GM12878 (cell line): ENCODE results near the gene NCF4. TPM values are rescaled to one million over a fixed set of nuclear protein-coding genes. Genes with fewer than 3 reads are reported as not detected.

Source experiments
- ATAC-seq: fragments of 200-7000 bp; cut with Tn5 transposase; 3 replicates; pipeline ENCODE4 v1.9.1; 2020; ENCODE audit warnings: mild to moderate bottlenecking, moderate library complexity
- BruUV-seq: library from RNA; stranded (reverse); fragments of 400-500 nt; replicated peaks from 2 replicates; lab custom pipeline; 2021; lab: Mats Ljungman, UMichigan
- CTCF ChIA-PET: fragments of 300-600 bp; sonication (Branson Sonifier 250); formaldehyde crosslinking; extraction: SDS; loops from one replicate; lab custom pipeline; 2021; ENCODE audit warnings: inconsistent platforms; lab: Yijun Ruan, JAX
- POLR2A ChIA-PET: fragments of 350-600 bp; formaldehyde crosslinking; extraction: SDS; loops from one replicate; lab custom pipeline; 2021; ENCODE audit warnings: inconsistent platforms; lab: Charles Lee
- RAD21 ChIA-PET: fragments of 300-600 bp; sonication (Branson Sonifier 250); formaldehyde crosslinking; loops from one replicate; lab custom pipeline; 2023; ENCODE audit warnings: antibody characterized with exemption; ENCODE audit not compliant: unreplicated experiment; lab: Charles Lee
- SMC1A ChIA-PET: fragments of 300-600 bp; sonication (Branson Sonifier 250); formaldehyde crosslinking; loops from one replicate; lab custom pipeline; 2023; ENCODE audit not compliant: unreplicated experiment, uncharacterized antibody; lab: Charles Lee
- DNase-seq: peaks from one replicate; pipeline ENCODE4 v3.0.0-alpha.2; 2011; ENCODE audit warnings: low read depth, low spot score
- FAIRE-seq: peaks from 3 replicates; lab custom pipeline; 2011; peaks lifted over from hg19 to GRCh38; lab: Jason Lieb, UNC
- H2AFZ ChIP-seq: 2 replicates; pipeline ENCODE4 v1.6.0; 2011; ENCODE audit warnings: low read depth, low read length, control low read depth; ENCODE audit not compliant: control insufficient read depth
- H3K27ac ChIP-seq: 2 replicates; pipeline ENCODE4 v1.5.1; 2011; ENCODE audit warnings: control low read depth; ENCODE audit not compliant: control insufficient read depth, insufficient read depth
- H3K27me3 ChIP-seq, 2 experiments: replicated peaks in 1 of 2; 2 replicates each; pipeline versions ENCODE4 v1.6.0 to v1.6.1; 2011; ENCODE audit warnings: low read length in 1 of 2; ENCODE audit not compliant: control insufficient read depth in 2 of 2, insufficient read depth in 2 of 2
- H3K36me3 ChIP-seq, 2 experiments: 2 replicates each; pipeline ENCODE4 v1.5.1; 2011; ENCODE audit warnings: low read length in 1 of 2; ENCODE audit not compliant: control insufficient read depth in 2 of 2, insufficient read depth in 2 of 2
- H3K4me1 ChIP-seq: 2 replicates; pipeline ENCODE4 v1.6.1; 2011; ENCODE audit warnings: mild to moderate bottlenecking, low read length, moderate library complexity, mixed read lengths; ENCODE audit not compliant: control insufficient read depth, insufficient read depth
- H3K4me2 ChIP-seq: 2 replicates; pipeline ENCODE4 v1.6.0; 2011; ENCODE audit warnings: control low read depth; ENCODE audit not compliant: control insufficient read depth, insufficient read depth
- H3K4me3 ChIP-seq: fragments of 200-600 bp; sonication (generic); 2 replicates; pipeline ENCODE4 v1.5.1; 2016
- H3K79me2 ChIP-seq: 2 replicates; pipeline ENCODE4 v1.6.0; 2011; ENCODE audit warnings: low read length; ENCODE audit not compliant: control insufficient read depth, insufficient read depth
- H3K9ac ChIP-seq: 2 replicates; pipeline ENCODE4 v1.8.0; 2011; ENCODE audit warnings: low read length, control low read depth, mixed read lengths; ENCODE audit not compliant: control insufficient read depth, insufficient read depth
- H3K9me3 ChIP-seq: replicated peaks from 3 replicates; pipeline ENCODE4 v1.5.1; 2011; ENCODE audit warnings: mild to moderate bottlenecking, low read length; ENCODE audit not compliant: control insufficient read depth, insufficient read depth
- H4K20me1 ChIP-seq: 2 replicates; pipeline ENCODE4 v1.6.0; 2011; ENCODE audit not compliant: control insufficient read depth, insufficient read depth
- ATF7 ChIP-seq: fragments of 450-650 bp; IDR thresholded peaks from 2 replicates; pipeline ENCODE4 v1.6.1; 2016; ENCODE audit warnings: low read depth, mild to moderate bottlenecking
- BMI1 ChIP-seq: fragments of 450-650 bp; IDR thresholded peaks from 2 replicates; pipeline ENCODE4 v1.6.1; 2016; ENCODE audit warnings: mild to moderate bottlenecking, moderate library complexity, borderline replicate concordance
- CBFB ChIP-seq: IDR thresholded peaks from 2 replicates; pipeline ENCODE4 v1.6.1; 2016; ENCODE audit warnings: antibody characterized with exemption, low read depth
- CBX3 ChIP-seq: fragments of 200-600 bp; sonication (generic); IDR thresholded peaks from 2 replicates; pipeline ENCODE4 v1.6.1; 2016; ENCODE audit warnings: low read depth, borderline replicate concordance
- CBX5 ChIP-seq: sonication (generic); IDR thresholded peaks from 2 replicates; pipeline ENCODE4 v1.6.1; 2016; ENCODE audit warnings: low read depth, moderate library complexity, mild to moderate bottlenecking, inconsistent platforms
- IKZF1 ChIP-seq: fragments of 450-650 bp; conservative IDR thresholded peaks from 2 replicates; pipeline ENCODE4 v1.6.1; 2017; ENCODE audit warnings: antibody characterized with exemption, mild to moderate bottlenecking
- JUNB ChIP-seq: IDR thresholded peaks from 2 replicates; pipeline ENCODE4 v1.6.1; 2016; ENCODE audit warnings: antibody characterized with exemption, mild to moderate bottlenecking
- MEF2A ChIP-seq: IDR thresholded peaks from 2 replicates; pipeline ENCODE4 v1.6.1; 2011; ENCODE audit warnings: low read depth, mild to moderate bottlenecking, low read length, moderate library complexity; ENCODE audit not compliant: insufficient read depth
- NBN ChIP-seq: fragments of 450-650 bp; IDR thresholded peaks from 2 replicates; pipeline ENCODE4 v1.6.1; 2016
- RELB ChIP-seq: fragments of 450-650 bp; IDR thresholded peaks from 2 replicates; pipeline ENCODE4 v1.6.1; 2017; ENCODE audit warnings: low read depth, mild to moderate bottlenecking, moderate library complexity
- RUNX3 ChIP-seq: IDR thresholded peaks from 2 replicates; pipeline ENCODE4 v1.6.1; 2012; ENCODE audit warnings: low read length, inconsistent platforms
- SMC3 ChIP-seq: IDR thresholded peaks from 2 replicates; pipeline ENCODE4 v1.6.1; 2011; ENCODE audit warnings: low read length, improper control_type of control experiment, borderline replicate concordance
- STAT1 ChIP-seq: fragments of 450-650 bp; conservative IDR thresholded peaks from 2 replicates; pipeline ENCODE4 v1.6.1; 2014; ENCODE audit warnings: antibody characterized with exemption, mild to moderate bottlenecking
- STAT3 ChIP-seq: IDR thresholded peaks from 2 replicates; pipeline ENCODE4 v1.6.1; 2011; ENCODE audit warnings: low read depth, low read length, improper control_type of control experiment
- TCF7 ChIP-seq: IDR thresholded peaks from 2 replicates; pipeline ENCODE4 v1.6.1; 2014; ENCODE audit warnings: antibody characterized with exemption, borderline replicate concordance
- WGBS: methylation state at CpG from one replicate; pipeline ENCODE4 v1.1.6; 2016; ENCODE audit warnings: low lambda C conversion rate; ENCODE audit not compliant: insufficient replicate concordance, insufficient coverage; ENCODE audit errors: missing lambda C conversion rate; 5-methylcytosine and 5-hydroxymethylcytosine counted together
- in situ Hi-C: fragments of 300-500 bp; cut with MboI; formaldehyde crosslinking; loops from 9 replicates; pipeline ENCODE4 v1.14.3; 2018; ENCODE audit warnings: mixed read lengths
- intact Hi-C: fragments of 100-400 bp; cut with micrococcal nuclease; formaldehyde crosslinking; loops from one replicate; pipeline ENCODE4 v1.14.2; 2022; ENCODE audit not compliant: unreplicated experiment
- polyA plus RNA-seq, 11 experiments: library from polyadenylated mRNA; depleted of rRNA in 4 of 11; unstranded in 6 of 11; stranded (reverse) in 5 of 11; fragments of >200 nt; fragmentation: Nextera tagmentation in 4 of 11; fragmentation: Illumina TruSeq in 1 of 11; extraction: Ambion mirVana in 4 of 11; extraction: Trizol in 1 of 11; gene quantifications; 1 replicate in 1 of 11; 2 replicates in 10 of 11; pipeline versions ENCODE4 v1.2.1 to v1.2.3, GENCODE V29; 2011 to 2016; ENCODE audit warnings: inconsistent platforms in 2 of 11, missing spikeins in 2 of 11, low read depth in 1 of 11
- total RNA-seq, 4 experiments: library from RNA; depleted of rRNA in 3 of 4; stranded (reverse); fragments of >200 nt in 3 of 4; fragmentation: Illumina TruSeq in 1 of 4; extraction: Trizol in 1 of 4; gene quantifications; 2 replicates each; pipeline versions ENCODE4 v1.2.1 to v1.2.3, GENCODE V29; 2013 to 2021

The NCF4 gene
- total and polyA plus RNA-seq, 10 of the 15 experiments (the other 5 are each of a cell fraction or from before 2014, with no cell fraction given): 22.9 to 136 (median 72.5) TPM

GRCh38 chr22:36881504-36882245 is 20.9 kb downstream of the NCF4 start:
- CTCF ChIA-PET: interaction anchor here (0.8 to 1.0 kb wide), 2 partner anchors 8 to 10 kb away, joined by 3 read pairs; no protein-coding TSS in a partner anchor
- Histone ChIP-seq H3K4me2 (no peak overlapping the region), H3K9me3 (peaks cover 5% of the 10 kb centered on the region; the same call in 2 of the 3 replicates), H3K4me3 (no peak overlapping the region), H3K4me1 (no peaks in the 10 kb centered on the region), H2AFZ (no peak overlapping the region), H3K9ac (no peak overlapping the region), H3K36me3 (peaks cover 4% of the 10 kb centered on the region in 2 experiments; a peak in 2 of 4 replicates), H3K27me3 (no peaks in the 10 kb centered on the region), H3K27ac (no peak overlapping the region), H3K79me2 (no peaks in the 10 kb centered on the region), H4K20me1 (no peaks in the 10 kb centered on the region)
- SMC1A ChIA-PET: interaction anchor here (1.3 to 1.7 kb wide), 2 partner anchors 10 to 20 kb away, joined by 6 read pairs; no protein-coding TSS in a partner anchor
- DNase-seq: no peak
- no TSS peak for BruUV-seq
- in situ Hi-C loops: no loop called here
- POLR2A ChIA-PET: no interaction called here
- TF ChIP-seq SMC3: no peak
- 0 out of 2 replicates have a peak, but pooled peaks have one; percentile 31 for TF ChIP-seq RUNX3
- peak; percentile 63 for TF ChIP-seq TCF7
- peak; percentile 84; the same call in 1 of the 2 replicates for TF ChIP-seq CBX5
- TF ChIP-seq CBX3: 0 out of 2 replicates have a peak, but pooled peaks have one; percentile 30
- TF ChIP-seq ATF7: 0 out of 2 replicates have a peak, but pooled peaks have one; percentile 15
- no peak for TF ChIP-seq CBFB
- TF ChIP-seq STAT3: no peak
- TF ChIP-seq RELB: peak; percentile 49; the same call in 1 of the 2 replicates
- no peak for TF ChIP-seq MEF2A
- TF ChIP-seq IKZF1: no peak
- no peak for TF ChIP-seq STAT1
- TF ChIP-seq JUNB: peak; percentile 65
- TF ChIP-seq BMI1: no peak
- TF ChIP-seq NBN: 0 out of 2 replicates have a peak, but pooled peaks have one; percentile 41
- intact Hi-C loops: no loop called here
- WGBS: 0% methylated on average over 1 of the region's 1 CpG
- FAIRE-seq: no peak
- ATAC-seq: peak; percentile 27; the same call in 1 of the 3 replicates
- RAD21 ChIA-PET: no interaction called here
